Parathyroid adenoma (tissue), 2 donors: ENCODE measurements around the gene FBXL4.

Source experiments
- H2AFZ ChIP-seq: fragments of 300-600 bp; sonication (generic); one replicate; pipeline ENCODE4 v1.7.0; 2017; ENCODE audit warnings: antibody characterized with exemption, mild to moderate bottlenecking
- H3K27ac ChIP-seq: fragments of 300-600 bp; sonication (generic); one replicate; pipeline ENCODE4 v1.7.0; 2017
- H3K27me3 ChIP-seq: fragments of 300-600 bp; sonication (generic); one replicate; pipeline ENCODE4 v1.7.0; 2017; ENCODE audit warnings: low read length; ENCODE audit not compliant: control insufficient read depth, insufficient read depth
- H3K36me3 ChIP-seq: fragments of 300-600 bp; sonication (generic); one replicate; pipeline ENCODE4 v1.7.0; 2017; ENCODE audit warnings: low read length; ENCODE audit not compliant: control insufficient read depth, insufficient read depth
- H3K4me1 ChIP-seq: fragments of 300-600 bp; sonication (generic); one replicate; pipeline ENCODE4 v1.7.0; 2017; ENCODE audit warnings: control low read depth
- H3K4me2 ChIP-seq: fragments of 300-600 bp; sonication (generic); one replicate; pipeline ENCODE4 v1.7.0; 2017; ENCODE audit warnings: low read length
- H3K4me3 ChIP-seq: fragments of 300-600 bp; sonication (generic); one replicate; pipeline ENCODE4 v1.7.0; 2017; ENCODE audit warnings: low read depth, low read length
- H3K79me2 ChIP-seq: fragments of 300-600 bp; sonication (generic); one replicate; pipeline ENCODE4 v1.7.0; 2017; ENCODE audit warnings: control low read depth
- H3K9ac ChIP-seq: fragments of 300-600 bp; sonication (generic); one replicate; pipeline ENCODE4 v1.7.0; 2017; ENCODE audit warnings: mild to moderate bottlenecking
- H3K9me3 ChIP-seq: fragments of 300-600 bp; sonication (generic); one replicate; pipeline ENCODE4 v1.7.0; 2017; ENCODE audit warnings: low read length; ENCODE audit not compliant: control insufficient read depth
- TF ChIP-seq, protein P1 (sequence below): fragments of 300-600 bp; sonication (generic); IDR thresholded peaks from one replicate; pipeline ENCODE4 v1.7.0; 2017; ENCODE audit warnings: antibody characterized with exemption, mild to moderate bottlenecking
- donor health status: primary hyperparathyroidism.

FBXL4 gene

DNA sequence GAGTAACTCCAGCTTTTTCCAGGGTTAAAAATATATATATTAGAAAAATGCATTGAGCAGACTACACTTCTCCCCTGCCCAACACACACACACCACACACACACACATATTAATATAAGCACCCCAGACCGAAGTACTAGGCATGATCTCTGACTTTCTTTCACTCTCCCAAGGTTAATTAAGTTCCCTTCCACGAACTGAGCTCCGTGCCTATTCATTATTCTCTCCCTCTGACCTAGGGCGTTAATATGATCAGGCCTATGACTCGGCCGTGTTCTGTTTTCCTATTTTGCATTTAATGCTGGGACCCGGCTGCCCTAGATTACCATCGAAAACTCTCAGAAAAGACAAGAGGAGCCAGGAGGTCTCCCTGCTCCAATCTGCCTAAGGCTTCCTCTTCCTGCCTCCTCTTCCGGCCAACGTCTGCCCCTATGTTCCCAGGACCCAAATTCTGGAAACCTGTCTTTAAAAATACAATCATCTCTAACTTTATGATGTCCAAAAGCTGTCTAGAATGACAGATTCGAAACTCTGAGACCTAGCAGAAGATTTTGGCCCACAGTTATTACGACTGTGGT, 119.4 kb downstream of the FBXL4 start:
- peaks cover 30% of the 10 kb centered on the region for H3K27me3 ChIP-seq
- no peak overlapping the region for H3K27ac ChIP-seq
- TF ChIP-seq, protein P1, sequence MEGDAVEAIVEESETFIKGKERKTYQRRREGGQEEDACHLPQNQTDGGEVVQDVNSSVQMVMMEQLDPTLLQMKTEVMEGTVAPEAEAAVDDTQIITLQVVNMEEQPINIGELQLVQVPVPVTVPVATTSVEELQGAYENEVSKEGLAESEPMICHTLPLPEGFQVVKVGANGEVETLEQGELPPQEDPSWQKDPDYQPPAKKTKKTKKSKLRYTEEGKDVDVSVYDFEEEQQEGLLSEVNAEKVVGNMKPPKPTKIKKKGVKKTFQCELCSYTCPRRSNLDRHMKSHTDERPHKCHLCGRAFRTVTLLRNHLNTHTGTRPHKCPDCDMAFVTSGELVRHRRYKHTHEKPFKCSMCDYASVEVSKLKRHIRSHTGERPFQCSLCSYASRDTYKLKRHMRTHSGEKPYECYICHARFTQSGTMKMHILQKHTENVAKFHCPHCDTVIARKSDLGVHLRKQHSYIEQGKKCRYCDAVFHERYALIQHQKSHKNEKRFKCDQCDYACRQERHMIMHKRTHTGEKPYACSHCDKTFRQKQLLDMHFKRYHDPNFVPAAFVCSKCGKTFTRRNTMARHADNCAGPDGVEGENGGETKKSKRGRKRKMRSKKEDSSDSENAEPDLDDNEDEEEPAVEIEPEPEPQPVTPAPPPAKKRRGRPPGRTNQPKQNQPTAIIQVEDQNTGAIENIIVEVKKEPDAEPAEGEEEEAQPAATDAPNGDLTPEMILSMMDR: no peak

DNA sequence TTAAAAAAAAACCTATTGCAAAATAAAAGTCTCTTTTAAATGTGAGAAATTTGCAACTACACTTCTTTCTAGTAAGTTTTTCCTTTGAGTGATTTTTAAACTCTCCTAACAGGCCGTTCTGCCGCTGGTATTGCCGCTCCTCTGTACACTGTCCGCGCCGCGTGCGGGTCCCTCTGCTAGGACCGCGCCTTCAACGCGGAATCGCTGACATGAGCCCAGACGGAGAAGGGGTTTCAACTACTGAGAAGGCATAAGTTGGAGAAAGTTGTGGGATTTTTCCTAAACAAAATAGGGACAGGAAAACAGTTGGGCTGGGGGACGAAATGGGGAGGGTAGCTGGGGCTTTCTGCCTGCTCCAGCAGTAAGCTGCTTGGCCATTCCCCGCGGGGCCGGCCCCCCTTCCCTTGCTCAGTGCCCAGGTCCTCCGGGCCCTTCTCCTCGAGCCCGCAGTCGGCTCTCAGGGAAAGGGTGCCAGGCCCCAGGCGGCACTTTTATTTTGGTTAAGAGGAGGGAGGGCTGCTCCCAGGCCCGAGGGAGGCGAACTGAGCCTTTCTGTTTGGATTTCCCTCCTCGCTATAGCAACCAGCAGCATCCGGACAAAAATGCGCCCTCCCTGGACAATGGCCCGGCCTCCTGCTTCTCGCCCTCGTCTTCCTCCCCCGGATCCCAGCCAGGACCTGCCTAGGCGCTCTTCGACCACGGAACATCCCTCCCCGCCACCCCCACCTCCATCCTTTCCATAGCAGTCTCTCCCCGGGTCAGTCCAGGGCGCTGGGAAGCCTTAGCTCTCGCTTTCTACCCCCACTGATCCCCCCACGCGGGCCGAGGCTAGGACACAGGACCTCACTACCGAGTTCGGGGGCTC, 120.2 kb downstream of the FBXL4 start:
- H3K9ac ChIP-seq: no peak overlapping the region
- peaks cover 30% of the 10 kb centered on the region for H3K27me3 ChIP-seq
- no peak overlapping the region for H2AFZ ChIP-seq
- TF ChIP-seq, protein P1: no peak
- no peaks in the 10 kb centered on the region for H3K9me3 ChIP-seq
- no peak overlapping the region for H3K27ac ChIP-seq
- H3K4me1 ChIP-seq: no peaks in the 10 kb centered on the region
- H3K36me3 ChIP-seq: no peaks in the 10 kb centered on the region
- no peak overlapping the region for H3K4me2 ChIP-seq
- no peaks in the 10 kb centered on the region for H3K79me2 ChIP-seq
- H3K4me3 ChIP-seq: no peak overlapping the region

More for the DNA sequence above, 119.4 kb downstream of the FBXL4 start:
- no peaks in the 10 kb centered on the region for H3K4me1 ChIP-seq
- no peaks in the 10 kb centered on the region for H3K36me3 ChIP-seq
- H3K9ac ChIP-seq: no peak overlapping the region
- H2AFZ ChIP-seq: no peak overlapping the region
- H3K9me3 ChIP-seq: no peaks in the 10 kb centered on the region
- H3K4me3 ChIP-seq: no peak overlapping the region
- H3K79me2 ChIP-seq: no peaks in the 10 kb centered on the region
- H3K4me2 ChIP-seq: no peak overlapping the region

DNA sequence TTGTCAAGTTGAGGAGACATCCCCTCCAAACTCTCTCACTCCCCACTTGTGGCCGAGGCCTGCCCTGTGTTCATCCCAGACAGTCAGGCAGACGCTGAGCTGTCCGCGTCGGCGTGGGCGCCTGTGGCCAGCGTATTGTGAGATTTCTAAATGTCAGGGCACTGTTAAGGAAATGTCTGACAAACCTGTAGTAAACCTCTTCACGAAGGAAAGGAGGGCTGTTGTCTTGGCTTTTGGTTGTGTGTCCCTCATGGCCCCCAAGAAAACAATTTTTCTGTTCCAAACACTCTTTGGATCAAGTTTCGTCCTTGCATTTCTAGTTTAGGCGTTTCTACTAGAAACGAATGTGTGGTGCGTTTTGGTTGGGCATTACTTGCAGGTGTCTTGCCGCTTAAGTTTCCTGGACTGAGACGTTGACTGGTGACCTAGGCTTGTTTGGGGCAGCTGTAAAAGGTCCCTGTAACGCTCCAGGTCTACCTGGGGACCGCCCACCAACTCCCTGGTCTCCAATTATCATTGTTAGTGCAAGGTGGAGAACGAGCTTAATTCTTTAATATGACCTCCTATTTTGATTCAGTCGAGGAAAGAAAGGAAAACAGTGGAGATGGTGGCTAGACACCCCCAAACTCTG, 122.0 kb downstream of the FBXL4 start:
- no peak overlapping the region for H3K9ac ChIP-seq
- TF ChIP-seq, protein P1: no peak
- no peaks in the 10 kb centered on the region for H3K79me2 ChIP-seq
- no peaks in the 10 kb centered on the region for H3K9me3 ChIP-seq
- H3K27ac ChIP-seq: no peak overlapping the region
- no peak overlapping the region for H2AFZ ChIP-seq
- H3K4me3 ChIP-seq: no peak overlapping the region
- no peak overlapping the region for H3K4me2 ChIP-seq
- H3K4me1 ChIP-seq: no peaks in the 10 kb centered on the region
- peaks cover 20% of the 10 kb centered on the region for H3K27me3 ChIP-seq
- no peaks in the 10 kb centered on the region for H3K36me3 ChIP-seq

DNA sequence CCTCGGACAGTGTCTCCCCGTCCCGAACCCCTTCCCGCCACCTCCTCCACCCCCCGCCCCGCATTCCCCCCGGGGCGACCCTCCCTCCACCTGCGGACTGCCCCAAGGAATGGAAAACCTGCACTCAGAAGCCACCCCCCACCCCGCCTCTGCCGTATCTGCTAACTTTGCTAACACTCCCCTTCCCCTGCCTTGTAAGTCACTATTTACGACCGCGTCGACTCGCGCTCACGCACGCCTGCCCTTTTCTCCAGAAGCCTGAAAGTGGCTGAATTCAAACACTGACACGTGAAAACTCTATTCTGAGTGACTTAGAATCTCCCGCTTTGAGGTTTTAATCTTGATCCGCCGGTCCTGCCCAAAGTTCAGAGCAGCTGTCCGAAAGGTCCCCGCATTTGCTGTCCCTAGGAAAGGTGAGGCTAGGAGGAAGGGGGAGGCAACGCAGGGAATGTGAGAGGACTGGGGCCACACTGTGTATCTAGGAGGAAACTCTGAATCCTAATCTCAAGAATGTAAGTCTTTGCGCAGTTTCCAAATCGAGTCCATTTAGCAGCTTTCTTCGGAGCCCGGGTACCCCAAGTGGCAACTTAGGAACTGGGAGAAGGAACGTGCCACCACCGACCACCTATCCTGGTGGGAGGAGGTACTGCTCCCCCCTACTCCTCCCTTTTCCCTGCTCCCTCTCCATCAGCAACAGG, 122.7 kb downstream of the FBXL4 start:
- H3K9me3 ChIP-seq: no peaks in the 10 kb centered on the region
- no peak overlapping the region for H3K4me2 ChIP-seq
- H3K79me2 ChIP-seq: no peaks in the 10 kb centered on the region
- TF ChIP-seq, protein P1: no peak
- H3K9ac ChIP-seq: no peak overlapping the region
- no peak overlapping the region for H3K4me3 ChIP-seq
- peaks cover 19% of the 10 kb centered on the region for H3K27me3 ChIP-seq
- no peaks in the 10 kb centered on the region for H3K4me1 ChIP-seq
- no peaks in the 10 kb centered on the region for H3K36me3 ChIP-seq
- no peak overlapping the region for H3K27ac ChIP-seq
- no peak overlapping the region for H2AFZ ChIP-seq
